HEK293T (cell line): ENCODE results near the gene CHRNA3.

ENCODE experiments used
- BHLHE40 ChIP-seq: fragments of 450-650 bp; IDR thresholded peaks from 2 replicates; pipeline ENCODE4 v1.6.1; 2016; ENCODE audit warnings: mild to moderate bottlenecking, moderate library complexity, borderline replicate concordance
- CTBP1 ChIP-seq: fragments of 450-650 bp; IDR thresholded peaks from 2 replicates; pipeline ENCODE4 v1.6.1; 2016; ENCODE audit warnings: borderline replicate concordance
- FOXK2 ChIP-seq: fragments of 450-650 bp; IDR thresholded peaks from 2 replicates; pipeline ENCODE4 v1.6.1; 2016; ENCODE audit warnings: mild to moderate bottlenecking
- HDGF ChIP-seq: fragments of 450-650 bp; IDR thresholded peaks from 2 replicates; pipeline ENCODE4 v1.6.1; 2017; ENCODE audit warnings: antibody characterized with exemption, borderline replicate concordance
- NFRKB ChIP-seq: fragments of 450-650 bp; IDR thresholded peaks from 2 replicates; pipeline ENCODE4 v1.6.1; 2016; ENCODE audit warnings: mild to moderate bottlenecking, moderate library complexity

- no peak for TF ChIP-seq CTBP1
- no peak for TF ChIP-seq HDGF
- no peak for TF ChIP-seq NFRKB
- TF ChIP-seq BHLHE40 = no peak
- TF ChIP-seq FOXK2 = no peak
Measured at GRCh38 chr15:78663703-78664102, 42.9 kb upstream of the CHRNA3 start.
